CD4-positive, alpha-beta T cell treated with Interleukin-4 for 1 hour (primary cell): ENCODE measurements around the gene MEGF9.

Source experiments
- DNase-seq, 2 donors: peaks; one replicate each; pipeline ENCODE4 v3.0.0-alpha.2; 2020 to 2022

The MEGF9 gene

DNA sequence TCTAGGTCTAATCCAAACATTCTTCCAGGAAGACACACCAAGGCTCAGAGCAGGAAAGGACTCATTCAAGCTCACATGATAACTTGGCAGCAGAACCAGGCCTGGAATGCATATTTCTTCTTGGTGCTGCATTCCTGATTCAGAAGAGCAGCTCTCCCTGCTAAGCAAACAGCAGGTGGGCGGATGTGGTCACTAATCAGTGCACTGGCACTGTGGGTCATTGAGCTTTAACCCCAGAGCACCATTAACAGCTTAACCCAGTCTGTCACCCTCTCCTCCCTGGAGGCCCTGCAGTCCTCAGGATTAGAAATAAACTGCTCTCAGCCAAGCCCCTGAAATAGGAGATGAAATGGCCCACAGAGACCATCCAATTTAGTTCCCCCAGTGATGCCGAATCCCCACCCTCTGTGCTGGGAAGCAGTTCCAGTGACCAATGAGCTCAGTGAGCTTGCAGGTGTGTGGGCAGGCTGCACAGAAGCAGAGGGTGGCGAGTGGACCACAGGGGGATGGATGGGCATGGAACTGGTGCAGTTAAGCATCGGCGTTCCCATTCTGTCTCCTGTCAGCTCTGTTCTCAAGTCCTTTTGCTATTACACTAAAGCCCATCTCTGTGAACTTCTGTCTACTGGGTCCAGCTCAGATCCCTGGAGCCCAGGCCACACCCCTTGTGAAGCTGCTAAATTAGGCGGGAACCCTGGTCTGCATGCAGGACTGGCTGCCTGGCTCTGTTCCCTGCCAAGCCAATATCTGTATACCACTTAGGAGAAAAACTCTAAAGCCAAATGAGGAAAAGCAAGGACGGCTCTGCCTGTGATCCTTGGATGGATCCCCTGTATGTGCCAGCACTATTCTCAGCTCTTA is 16.6 kb upstream of the MEGF9 start:
- no peak for DNase-seq

DNA sequence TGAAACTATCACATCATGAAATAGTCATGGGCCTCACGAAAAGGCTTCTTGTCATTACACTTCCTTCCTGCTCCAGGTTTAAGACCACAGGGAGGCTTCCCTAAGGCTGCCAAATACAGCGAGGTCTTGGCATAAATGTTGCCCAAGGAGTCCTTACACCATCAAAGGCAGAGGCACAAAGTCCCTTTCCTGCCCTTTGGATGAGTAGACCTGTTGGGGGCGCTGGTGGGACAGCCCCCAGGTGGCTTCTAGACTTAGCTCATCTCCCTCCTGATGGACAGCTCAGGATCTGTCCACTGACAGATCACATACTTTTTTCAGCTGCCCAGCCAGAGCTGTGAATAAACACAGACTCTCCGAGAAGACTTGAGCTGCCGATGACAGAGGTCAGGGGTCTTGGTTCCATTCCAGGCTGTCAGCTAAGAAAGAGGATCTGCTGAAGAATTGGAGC is 15.5 kb upstream of the MEGF9 start:
- no peak for DNase-seq

DNA sequence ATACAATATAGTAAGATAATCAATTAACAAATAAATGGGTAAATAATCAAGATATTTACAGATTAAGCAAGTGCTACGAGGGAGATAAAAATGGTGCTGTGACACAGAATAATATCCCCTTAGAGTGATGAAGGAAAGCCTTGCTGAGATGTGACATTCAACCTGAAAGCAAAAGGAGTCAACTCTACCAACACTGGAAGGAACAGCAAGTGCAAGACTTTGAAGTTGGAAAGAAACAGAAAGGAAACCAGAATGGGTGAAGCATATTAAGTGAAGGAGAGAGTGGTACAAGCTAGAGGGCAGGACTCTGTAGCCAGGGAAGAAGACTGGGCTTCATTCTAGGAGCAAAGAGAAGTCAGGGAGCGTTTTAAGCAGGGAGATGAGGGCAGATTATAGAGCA is 12.2 kb upstream of the MEGF9 start:
- no peak for DNase-seq

DNA sequence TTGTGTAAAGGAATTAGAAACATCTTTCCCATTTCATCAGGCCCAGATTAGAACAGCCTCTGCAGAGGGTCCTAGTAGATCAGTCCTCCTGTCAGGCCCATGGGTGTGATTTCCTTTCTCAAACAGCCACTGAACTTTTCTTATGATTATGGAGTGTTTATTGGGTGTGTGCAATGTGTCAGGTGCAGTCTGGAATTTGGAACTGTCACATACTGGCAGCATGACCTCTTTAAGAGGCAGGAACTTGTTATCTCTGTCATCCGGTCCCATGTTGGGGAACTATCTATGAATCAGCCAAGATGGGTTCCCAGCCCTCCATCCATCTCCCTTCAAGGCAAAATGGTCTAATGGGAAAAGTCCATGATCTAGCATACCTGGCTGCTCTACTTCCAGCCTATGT is 11.6 kb upstream of the MEGF9 start:
- no peak for DNase-seq

DNA sequence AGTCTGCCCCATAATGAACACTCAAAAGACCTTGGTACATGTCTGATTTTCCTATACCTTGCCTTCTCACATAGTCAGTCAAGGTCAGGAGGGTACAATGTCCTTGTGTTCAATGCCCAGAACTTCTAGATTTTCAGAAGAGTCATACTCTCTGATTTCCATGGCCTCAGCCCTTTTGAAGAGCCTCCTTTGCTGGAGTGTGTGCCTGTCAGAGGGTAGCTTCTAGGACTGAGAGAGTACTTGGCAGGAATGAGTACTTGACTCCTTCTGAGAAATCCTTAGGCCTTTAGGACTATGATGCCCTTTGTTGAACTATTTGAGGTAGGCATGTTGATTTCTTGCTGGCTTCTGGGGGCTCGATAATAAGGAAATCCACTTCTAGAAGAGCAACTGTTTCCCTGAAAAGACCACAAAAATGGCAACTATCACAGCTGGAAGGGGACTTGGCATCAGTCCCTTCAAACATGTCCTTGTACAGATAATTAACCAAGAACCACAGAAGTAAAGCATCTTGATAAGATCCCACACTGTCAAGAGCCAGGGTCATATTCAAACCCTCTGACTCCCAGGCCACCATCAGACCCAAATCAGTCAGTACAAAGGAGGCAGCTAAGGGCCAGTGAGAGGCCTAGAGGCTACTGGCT is 10.6 kb upstream of the MEGF9 start:
- no peak for DNase-seq

DNA sequence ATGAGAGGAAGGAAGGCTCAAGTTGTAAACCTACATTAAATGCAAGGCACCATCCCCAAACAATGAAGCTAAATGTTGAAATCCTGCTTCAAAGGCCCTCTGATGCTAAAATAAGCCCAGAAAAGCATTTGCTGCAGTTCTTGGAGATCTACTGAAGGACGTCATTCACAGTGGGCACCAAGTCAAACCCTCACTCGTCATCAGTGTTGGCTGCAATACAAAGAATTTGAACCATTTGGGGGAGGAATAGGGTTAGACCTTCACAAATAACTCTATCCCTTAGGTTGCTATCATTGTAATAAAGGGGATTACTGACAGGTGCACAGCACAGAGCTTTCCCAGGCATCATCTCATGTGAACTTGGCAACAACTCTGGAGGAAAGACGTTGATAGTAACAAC is 9.3 kb upstream of the MEGF9 start:
- no peak for DNase-seq

DNA sequence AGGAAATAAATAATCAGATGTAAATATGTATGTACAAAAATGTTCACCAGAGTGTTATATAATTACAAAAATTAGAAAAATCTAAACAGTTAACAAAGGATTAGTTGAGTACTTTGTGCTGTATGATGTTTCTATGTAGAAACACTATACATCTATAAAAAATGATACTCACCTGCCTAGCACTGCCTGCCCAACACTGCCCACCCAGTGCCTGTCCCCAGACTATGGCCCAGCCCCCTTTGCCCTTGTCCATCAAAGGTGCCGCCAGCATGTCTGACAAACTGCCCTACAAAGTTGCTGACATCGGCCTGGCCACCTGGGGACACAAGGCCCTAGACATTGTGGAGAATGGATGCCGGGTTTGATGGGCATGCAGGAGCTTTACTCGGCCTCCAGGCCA is 6.1 kb upstream of the MEGF9 start:
- DNase-seq, result no peak

DNA sequence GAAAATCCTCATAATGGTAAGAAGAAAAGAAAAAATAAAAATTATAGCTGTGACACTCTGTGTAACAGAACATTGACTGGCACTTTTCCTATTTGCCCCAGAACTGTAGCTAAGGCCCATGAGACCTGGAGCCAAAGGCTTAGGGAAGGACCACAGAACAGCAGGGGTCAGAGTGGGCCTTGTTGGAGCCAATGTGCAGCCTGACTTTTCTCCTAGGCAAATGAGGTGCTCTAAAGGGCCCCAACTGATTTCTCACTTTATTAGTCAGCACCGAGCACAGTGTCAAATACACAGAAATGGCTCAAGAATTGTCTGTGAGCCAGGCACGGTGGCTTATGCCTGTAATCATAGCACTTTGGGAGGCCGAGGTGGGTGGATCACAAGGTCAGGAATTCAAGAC is 4.0 kb upstream of the MEGF9 start:
- DNase-seq, result no peak

DNA sequence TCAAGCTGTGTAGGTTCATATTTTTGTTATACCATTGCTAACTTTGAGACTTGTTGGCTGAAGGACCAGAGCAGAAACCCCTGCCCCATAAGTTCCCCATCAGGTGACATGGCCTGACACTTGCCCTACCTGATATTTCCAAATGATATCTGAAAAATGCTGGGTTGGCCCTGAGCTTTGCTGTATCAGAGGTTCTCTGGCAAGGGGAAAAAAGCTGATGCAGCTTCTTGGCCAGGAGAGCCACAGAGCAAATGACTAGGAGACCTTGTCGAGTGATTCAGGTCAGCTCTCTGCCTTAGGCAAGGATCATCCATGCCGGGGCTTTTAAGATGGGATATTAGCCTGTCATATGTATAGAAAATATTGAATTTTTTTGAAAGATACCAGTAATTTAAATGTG is 2.9 kb upstream of the MEGF9 start:
- no peak for DNase-seq

DNA sequence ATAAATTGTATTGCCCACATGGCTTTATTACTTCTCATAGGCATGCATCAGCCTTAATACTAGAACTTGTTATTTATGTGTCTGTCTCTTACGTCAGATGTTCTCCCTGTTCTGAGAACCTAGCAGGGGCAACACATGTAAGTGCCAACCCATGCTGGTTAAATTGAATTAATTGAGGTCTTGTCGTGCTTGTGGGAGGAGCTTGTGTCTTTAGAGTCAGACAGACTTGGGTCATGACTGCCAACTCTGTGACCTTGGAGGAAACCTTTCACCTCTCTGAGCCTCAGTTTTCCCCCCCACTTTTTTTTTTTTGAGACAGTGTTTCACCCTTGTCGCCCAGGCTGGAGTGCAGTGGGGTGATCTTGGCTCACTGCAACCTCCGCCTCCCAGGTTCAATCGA is 2.2 kb upstream of the MEGF9 start:
- DNase-seq, result no peak

DNA sequence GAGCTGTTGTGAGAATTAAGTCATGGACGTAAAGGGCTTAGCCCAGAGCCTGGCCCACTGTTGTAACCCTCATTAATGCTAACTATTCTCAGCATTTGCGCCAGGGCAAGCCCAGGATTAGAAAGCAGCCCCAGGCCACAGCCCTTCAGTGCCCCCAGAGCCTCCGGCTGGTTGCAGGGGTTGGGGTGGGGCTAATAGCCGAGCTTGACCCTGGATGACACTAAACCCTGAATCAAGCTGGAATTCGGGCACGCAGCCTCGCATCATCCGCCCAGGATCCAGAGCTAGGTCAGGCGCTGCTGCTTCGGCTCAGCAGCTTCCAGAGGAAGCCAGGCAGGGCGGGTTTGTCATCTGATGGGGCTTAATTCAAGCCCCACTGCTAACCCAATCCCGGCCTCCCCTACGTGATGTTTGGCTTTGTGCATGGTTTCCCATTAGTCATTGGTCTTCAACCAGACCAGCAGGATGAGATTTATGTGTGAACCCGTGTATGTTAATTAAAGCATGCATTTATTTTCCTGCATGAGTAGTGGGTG is 1.2 kb upstream of the MEGF9 start:
- DNase-seq, result no peak

DNA sequence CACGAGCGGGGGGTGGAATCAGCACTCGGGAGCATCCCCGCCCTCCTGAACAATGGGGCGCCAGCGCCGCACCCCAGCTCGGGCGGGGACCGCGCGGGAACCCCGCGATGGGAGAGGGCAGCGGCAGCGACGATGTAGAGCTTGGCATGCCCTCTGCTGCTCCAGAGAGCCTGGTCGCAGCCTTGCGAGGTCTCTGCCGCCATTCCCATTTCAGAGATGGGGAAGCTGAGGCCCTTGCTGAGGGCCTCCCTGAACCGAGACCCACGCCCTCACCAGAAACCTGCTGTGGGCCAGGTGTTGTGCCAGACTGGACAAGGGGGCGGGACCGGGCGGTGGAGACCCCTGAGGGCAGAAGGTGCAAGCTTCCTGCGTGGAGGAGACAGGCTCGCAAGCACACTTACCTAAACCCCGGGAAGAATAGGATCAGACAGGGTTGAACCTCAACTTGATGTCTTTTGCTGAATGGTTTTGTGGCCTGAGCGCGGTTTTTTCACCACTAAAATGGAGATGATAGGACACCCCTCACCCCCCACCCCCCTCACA is 647 bp upstream of the MEGF9 start:
- DNase-seq, result no peak

DNA sequence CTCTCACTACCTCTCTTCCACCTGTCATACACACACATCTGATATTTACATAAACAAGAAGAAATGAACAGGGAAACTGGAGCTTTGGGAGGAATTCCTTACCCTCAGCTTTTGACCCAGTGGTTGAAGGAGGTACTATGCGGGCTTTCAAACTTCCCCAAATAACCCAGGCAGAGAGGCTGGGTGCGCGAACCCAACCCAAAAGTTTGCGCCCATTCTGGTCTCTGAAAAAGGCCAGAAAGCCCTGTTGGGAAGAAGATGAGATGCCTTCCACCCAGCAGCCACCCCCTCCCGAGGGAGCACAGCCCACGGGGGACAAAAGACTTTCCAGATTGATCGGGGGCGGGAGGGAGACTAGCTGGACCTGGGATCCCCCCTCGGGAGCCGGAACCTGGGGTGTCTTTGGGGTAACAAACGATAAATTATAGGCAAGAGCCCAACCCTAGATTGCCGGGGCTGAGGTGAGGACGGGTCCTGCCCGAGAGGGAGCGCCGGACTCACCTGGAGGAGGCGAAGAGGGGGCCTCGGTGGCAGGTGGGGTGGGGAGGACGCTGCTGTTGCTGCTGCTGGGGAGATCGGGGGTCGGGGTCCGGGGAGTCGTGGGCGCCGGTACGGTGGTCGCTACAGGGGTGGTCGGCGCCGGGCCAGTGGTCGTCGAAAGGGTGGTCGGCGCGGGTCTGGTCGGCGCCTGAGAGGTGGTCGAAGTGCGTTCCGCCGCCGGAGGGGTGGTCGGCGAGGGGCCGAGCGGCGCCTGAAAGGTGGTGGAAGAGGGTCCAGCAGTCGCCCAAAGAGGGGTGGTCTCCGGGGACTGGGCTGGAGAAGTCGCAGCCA is 798 bp downstream of the MEGF9 start:
- no peak for DNase-seq

DNA sequence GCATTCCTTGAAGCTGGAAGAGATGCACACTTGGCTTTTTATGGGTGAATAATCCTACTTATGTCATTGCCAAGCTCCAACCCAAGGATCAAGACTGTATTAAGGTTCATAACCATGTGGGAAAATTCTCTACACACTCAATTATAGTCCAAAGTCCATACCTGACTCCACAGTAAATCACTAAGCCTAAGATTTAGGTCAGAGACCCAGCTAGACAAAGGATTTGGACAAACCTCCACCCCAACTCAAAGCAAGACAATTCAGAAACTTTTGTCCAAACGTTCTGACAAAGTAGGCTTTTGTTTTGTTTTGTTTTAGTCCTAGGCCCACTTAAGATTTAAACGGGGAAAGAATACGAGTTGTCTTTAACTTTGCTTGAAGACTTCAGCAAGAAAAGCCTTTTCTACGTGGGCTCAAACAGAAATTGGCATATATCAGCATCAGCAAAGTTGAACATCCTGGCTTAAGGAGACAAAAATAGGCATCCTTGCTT is 1.7 kb downstream of the MEGF9 start:
- no peak for DNase-seq

DNA sequence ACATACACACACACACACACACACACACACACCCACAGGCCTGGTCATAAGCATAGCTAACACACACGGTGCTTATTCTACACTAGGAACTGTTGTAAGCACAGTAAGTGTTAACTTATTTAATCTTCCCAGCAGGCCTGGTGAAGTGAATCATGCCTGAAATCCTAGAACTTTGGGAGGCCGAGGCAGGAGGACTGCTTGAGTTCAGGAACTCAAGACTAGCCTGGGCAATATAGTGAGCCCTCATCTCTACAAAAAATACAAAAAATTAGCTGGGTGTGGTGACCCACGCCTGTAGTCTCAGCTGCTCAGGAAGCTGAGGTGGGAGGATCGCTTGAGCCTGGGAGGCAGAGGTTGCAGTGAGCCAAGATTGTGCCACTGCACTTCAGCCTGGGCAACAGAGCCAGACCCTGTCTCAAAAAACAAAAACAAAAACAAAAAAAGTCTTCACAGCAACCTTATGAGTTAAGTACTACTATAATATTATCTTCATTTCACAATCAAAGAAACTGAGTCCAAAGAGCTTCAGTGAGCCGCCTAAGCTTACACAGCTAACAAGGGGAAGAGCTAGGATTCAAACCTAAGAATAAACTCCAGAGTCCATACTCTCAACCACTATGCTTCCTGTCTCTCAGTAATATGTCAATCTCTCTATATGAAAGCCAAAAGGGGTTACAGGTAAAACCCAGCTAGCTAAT is 2.3 kb downstream of the MEGF9 start:
- no peak for DNase-seq

DNA sequence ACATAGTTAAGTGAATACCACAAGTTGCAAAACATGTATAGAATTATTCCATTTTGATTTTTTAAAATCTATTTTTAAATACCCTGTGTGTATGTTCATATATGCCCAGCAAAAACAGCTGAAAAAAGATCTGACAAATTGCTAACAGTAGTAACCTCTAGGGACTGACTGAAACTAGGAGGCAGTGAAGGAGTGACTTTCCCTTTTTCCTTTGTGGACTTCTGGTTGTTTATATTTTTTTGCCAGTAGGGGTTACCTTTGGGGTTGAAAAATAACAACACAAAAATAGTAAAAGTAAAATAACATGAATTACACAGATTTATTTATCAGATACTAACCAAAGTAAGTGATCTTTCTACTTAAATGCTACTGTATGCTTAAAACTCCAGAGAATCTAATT is 2.9 kb downstream of the MEGF9 start:
- DNase-seq, result no peak

DNA sequence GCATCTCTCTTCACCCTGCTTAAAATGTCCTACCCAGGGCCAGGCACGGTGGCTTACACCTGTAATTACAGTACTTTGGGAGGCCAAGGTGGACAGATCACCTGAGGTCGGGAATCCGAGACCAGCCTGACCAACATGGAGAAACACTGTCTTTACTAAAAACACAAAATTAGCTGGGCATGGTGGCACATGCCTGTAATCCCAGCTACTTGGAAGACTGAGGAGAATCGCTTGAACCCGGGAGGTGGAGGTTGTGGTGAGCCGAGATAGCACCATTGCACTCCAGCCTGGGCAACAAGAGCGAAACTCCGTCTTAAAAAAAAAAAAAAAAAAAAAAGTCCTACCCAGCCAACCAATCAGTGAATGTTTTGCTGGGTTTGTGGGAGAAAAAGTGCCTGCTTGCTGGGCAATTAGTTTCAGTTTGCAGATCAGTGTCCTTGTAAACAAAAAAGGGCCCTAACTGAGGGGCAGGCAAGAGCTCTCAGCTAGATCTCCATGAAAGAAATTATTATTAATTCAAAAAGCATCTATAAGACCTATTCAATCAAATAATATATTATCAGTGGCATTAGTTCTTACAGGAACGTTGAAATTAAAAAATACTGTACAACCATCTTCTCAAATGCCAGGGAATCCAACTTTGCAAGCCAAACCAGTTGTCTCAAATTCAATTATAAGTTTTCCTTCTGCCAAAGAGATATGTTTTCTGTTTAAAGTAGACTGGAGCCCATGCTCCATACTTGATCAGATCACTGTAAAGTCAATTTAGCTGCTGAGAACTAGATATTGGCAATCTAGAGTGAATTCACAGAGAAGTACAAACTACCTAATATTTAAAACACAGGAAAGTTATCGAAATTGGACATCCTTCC is 3.9 kb downstream of the MEGF9 start:
- peak; percentile 58 to 73 for DNase-seq

DNA sequence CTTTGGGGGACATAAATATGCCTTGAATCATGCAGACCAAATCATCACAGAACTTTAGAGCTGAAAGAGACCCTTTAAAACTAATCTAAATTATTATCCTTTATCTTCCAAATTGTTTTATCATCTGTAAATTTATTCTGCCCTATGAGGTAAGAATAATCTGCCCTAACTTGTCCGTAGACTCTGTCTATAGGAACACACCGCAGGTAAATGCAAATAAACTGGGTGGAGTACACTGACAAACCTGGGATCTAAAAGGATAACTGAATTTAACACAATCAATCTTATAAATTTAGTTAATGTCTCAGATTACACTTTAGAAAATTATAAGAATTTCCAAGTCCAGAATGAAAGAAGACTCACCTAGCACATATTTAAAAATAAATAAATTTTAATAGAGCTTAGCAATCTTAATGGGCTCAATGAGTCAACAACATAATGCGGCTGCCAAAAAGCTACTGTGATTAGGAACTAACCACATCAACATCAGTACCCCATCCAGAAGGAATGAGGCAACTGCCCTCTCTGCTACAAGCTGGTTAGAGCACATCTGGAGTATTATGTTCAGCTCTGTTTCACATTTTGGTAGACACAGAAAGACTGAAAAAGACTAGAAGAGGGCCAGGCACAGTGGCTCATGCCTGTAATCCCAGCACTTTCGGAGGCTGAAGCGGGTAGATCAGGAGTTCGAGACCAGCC is 5.6 kb downstream of the MEGF9 start:
- DNase-seq, result no peak

DNA sequence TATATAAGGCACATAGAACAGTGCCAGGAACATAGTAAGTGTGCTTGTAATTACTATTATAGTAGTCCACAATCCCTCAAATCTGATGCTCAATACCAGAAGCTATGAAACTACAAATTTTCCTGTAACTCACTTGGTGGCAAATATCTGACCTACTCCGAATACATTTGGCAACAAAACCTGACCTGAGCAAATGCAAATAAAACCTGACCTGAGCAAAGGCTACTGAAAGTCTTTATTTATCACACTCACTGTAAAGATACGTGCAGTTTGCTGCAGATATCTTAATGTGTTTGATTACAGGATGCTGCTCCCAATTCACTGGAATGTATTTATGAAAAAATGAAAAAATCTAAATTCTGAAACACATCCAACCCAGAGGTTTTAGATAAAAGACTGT is 7.1 kb downstream of the MEGF9 start:
- no peak for DNase-seq

DNA sequence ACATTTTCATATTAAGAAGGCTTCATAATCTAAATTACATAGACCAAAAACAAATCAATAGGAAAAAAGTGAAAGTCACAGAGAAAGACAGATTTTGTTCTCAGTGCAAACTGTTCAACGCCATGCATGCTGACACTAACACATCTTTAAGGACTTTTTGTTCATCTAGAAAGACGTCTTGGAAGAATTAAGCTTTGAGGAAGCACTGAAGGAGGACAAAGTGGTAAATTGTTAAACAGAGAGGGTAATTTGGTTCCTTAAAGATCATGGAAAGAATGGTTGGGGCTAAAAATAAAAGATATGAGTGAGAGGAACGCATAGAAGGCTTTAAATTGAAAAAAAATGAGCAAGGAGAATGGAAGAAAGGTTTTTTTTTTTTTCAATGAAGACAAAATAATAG is 9.1 kb downstream of the MEGF9 start:
- DNase-seq, result no peak

DNA sequence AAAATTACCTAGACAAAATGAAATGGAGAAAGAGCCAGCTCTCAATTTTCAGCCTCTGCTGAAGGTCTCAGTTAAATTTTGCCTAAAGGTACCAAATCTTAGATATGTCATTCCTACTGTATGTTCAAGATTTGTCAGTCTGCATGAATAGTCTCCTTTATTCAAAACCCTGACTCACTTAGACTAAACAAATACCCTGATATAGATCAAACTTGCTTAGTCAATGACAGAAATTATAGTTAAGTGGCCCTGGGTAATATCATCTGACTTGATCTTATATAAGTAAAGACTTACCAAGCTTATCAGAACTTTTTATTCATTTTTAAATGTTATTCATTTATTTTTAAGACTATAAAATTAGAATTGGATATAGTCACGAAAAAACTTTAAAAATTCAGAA is 12.2 kb downstream of the MEGF9 start:
- DNase-seq, result no peak
